H1 (cell line): Measurements from ENCODE around the gene CALM3. TPM values are rescaled to one million over a fixed set of nuclear protein-coding genes. Genes with fewer than 3 reads are reported as not detected.
A peak's percentile ranks its signal among the peaks of the same experiment; 100 is the strongest.

Experiments
- EP300 ChIP-seq, 2 experiments: IDR thresholded peaks; 1 replicate in 1 of 2; 2 replicates in 1 of 2; pipeline ENCODE4 v1.6.1; 2011 to 2012; ENCODE audit warnings: low read depth in 2 of 2, low read length in 2 of 2, mild to moderate bottlenecking in 2 of 2, borderline replicate concordance in 1 of 2, inconsistent platforms in 1 of 2, moderate library complexity in 1 of 2
- FOSL1 ChIP-seq: IDR thresholded peaks from 2 replicates; pipeline ENCODE4 v1.6.1; 2011; ENCODE audit warnings: mild to moderate bottlenecking, low read depth, low read length, moderate library complexity; ENCODE audit not compliant: insufficient read depth
- GTF2F1 ChIP-seq: IDR thresholded peaks from 2 replicates; pipeline ENCODE4 v1.6.1; 2012; ENCODE audit warnings: low read depth, low read length, improper control_type of control experiment, borderline replicate concordance
- JUND ChIP-seq: IDR thresholded peaks from 2 replicates; pipeline ENCODE4 v1.6.1; 2011; ENCODE audit warnings: mild to moderate bottlenecking, improper control_type of control experiment, low read length
- KDM1A ChIP-seq: fragments of 200-600, 300-600 bp; sonication (generic); IDR thresholded peaks from 2 replicates; pipeline ENCODE4 v1.7.1; 2016; ENCODE audit warnings: mild to moderate bottlenecking, low read length, borderline replicate concordance
- NANOG ChIP-seq: IDR thresholded peaks from 2 replicates; pipeline ENCODE4 v1.6.1; 2011; ENCODE audit warnings: low read length, low read depth, mild to moderate bottlenecking, inconsistent platforms; ENCODE audit not compliant: insufficient read depth, poor library complexity, severe bottlenecking
- POLR2A ChIP-seq, 2 experiments: IDR thresholded peaks; 1 replicate in 1 of 2; 2 replicates in 1 of 2; pipeline ENCODE4 v1.6.1; 2011; ENCODE audit warnings: low read depth in 2 of 2, low read length in 2 of 2, mild to moderate bottlenecking in 2 of 2; ENCODE audit errors: control extremely low read depth in 1 of 2
- RFX5 ChIP-seq: IDR thresholded peaks from 2 replicates; pipeline ENCODE4 v1.6.1; 2011; ENCODE audit warnings: low read depth, low read length, improper control_type of control experiment, borderline replicate concordance
- RXRA ChIP-seq: IDR thresholded peaks from 2 replicates; pipeline ENCODE4 v1.6.1; 2011; ENCODE audit warnings: low read depth, mild to moderate bottlenecking, low read length, moderate library complexity; ENCODE audit not compliant: insufficient read depth
- SAP30 ChIP-seq: fragments of 300-600 bp; sonication (generic); IDR thresholded peaks from 2 replicates; pipeline ENCODE4 v1.7.1; 2012; ENCODE audit warnings: low read length, moderate library complexity, mild to moderate bottlenecking, inconsistent platforms; ENCODE audit not compliant: insufficient read depth, insufficient replicate concordance
- SIX5 ChIP-seq: IDR thresholded peaks from 2 replicates; pipeline ENCODE4 v1.6.1; 2011; ENCODE audit warnings: mild to moderate bottlenecking, low read depth, low read length
- SRF ChIP-seq: IDR thresholded peaks from 2 replicates; pipeline ENCODE4 v1.6.1; 2011; ENCODE audit warnings: mild to moderate bottlenecking, low read depth, low read length, moderate library complexity
- TAF1 ChIP-seq: IDR thresholded peaks from 2 replicates; pipeline ENCODE4 v1.6.1; 2011; ENCODE audit warnings: mild to moderate bottlenecking, low read depth, low read length
- TBP ChIP-seq: IDR thresholded peaks from 2 replicates; pipeline ENCODE4 v1.6.1; 2011; ENCODE audit warnings: low read depth, low read length, improper control_type of control experiment
- ZNF274 ChIP-seq: IDR thresholded peaks from 2 replicates; pipeline ENCODE4 v1.7.0; 2012; ENCODE audit warnings: low read length, borderline replicate concordance; ENCODE audit errors: extremely low read depth
- polyA plus RNA-seq, 7 experiments: library from polyadenylated mRNA; depleted of rRNA in 3 of 7; stranded (reverse) in 5 of 7; unstranded in 2 of 7; fragments of >200 nt in 5 of 7; fragments of 200-250 nt in 2 of 7; gene quantifications; 1 replicate in 5 of 7; 2 replicates in 1 of 7; 4 replicates in 1 of 7; pipeline versions ENCODE4 v1.2.1 to v1.2.3, GENCODE V29; 2011 to 2013; ENCODE audit warnings: missing spikeins in 2 of 7, mixed read lengths in 2 of 7
- total RNA-seq: library from RNA; stranded (reverse); fragmentation: NEBNext Ultra II Directional; extraction: Animal tissue kit (Norgen Biotek cat#: 25700); gene quantifications from 2 replicates; pipeline ENCODE4 v1.2.1, GENCODE V29; 2021
- TF ChIP-seq, protein P1 (sequence below), 3 experiments: IDR thresholded peaks; 1 replicate in 2 of 3; 2 replicates in 1 of 3; pipeline versions ENCODE4 v1.5.1 to v1.6.1; 2011; ENCODE audit warnings: low read length in 3 of 3, mild to moderate bottlenecking in 3 of 3, inconsistent platforms in 2 of 3, low read depth in 1 of 3, moderate library complexity in 1 of 3; ENCODE audit not compliant: insufficient read depth in 1 of 3; ENCODE audit errors: control extremely low read depth in 1 of 3
- TF ChIP-seq, protein P2 (sequence below): IDR thresholded peaks from 2 replicates; pipeline ENCODE4 v1.6.1; 2012; ENCODE audit warnings: inconsistent platforms

CALM3 gene
- total and polyA plus RNA-seq, 2 of the 8 experiments (the other 6 are each of a cell fraction or from before 2014, with no cell fraction given) = 315 to 326 TPM

DNA sequence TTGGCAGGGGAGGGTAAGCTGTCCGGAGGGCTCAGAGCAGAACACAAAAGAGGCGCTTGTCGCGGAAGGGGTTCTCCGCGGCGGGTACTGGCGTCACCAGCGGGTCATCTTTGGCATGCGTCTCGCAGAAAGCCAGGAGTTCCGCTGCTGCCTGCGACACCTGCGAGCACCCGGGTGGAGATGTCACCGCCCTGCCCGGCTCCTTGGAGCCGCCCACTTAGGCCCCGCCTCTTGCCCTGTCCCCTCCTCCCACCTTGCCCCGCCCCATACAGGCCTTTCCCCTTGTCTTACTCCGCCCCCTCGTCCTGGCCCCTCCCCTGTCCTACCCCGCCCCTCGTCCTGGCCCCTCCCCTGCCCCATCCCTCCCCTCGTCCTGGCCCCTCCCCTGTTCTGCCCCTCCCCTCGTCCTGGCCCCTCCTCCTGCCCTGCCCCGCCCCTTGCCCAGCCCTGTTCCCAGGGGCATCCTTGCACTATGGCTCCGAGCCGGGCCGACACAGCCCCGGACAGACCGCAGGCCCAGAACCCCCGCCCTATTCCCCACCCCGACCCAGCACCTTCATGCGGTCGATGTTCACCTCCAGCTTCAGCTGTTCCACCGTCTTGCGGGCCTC is 33.0 kb downstream of the CALM3 start (continued):
- TF ChIP-seq, protein P1, sequence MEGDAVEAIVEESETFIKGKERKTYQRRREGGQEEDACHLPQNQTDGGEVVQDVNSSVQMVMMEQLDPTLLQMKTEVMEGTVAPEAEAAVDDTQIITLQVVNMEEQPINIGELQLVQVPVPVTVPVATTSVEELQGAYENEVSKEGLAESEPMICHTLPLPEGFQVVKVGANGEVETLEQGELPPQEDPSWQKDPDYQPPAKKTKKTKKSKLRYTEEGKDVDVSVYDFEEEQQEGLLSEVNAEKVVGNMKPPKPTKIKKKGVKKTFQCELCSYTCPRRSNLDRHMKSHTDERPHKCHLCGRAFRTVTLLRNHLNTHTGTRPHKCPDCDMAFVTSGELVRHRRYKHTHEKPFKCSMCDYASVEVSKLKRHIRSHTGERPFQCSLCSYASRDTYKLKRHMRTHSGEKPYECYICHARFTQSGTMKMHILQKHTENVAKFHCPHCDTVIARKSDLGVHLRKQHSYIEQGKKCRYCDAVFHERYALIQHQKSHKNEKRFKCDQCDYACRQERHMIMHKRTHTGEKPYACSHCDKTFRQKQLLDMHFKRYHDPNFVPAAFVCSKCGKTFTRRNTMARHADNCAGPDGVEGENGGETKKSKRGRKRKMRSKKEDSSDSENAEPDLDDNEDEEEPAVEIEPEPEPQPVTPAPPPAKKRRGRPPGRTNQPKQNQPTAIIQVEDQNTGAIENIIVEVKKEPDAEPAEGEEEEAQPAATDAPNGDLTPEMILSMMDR (IDR thresholded peaks at IDR 0.05; ENCODE audit: control extremely low read depth in 1 of 3, insufficient read depth in 1 of 3, low read depth in 1 of 3, low read length in 3 of 3) = no peak
- no peak for TF ChIP-seq SRF
- peak; percentile 39; the same call in 1 of the 2 replicates for TF ChIP-seq TAF1
- TF ChIP-seq FOSL1 = no peak
- TF ChIP-seq NANOG = no peak
- TF ChIP-seq JUND = no peak
- no peak for TF ChIP-seq KDM1A
- no peak for TF ChIP-seq TBP
- TF ChIP-seq RXRA = no peak
- no peak for TF ChIP-seq POLR2A (IDR thresholded peaks at IDR 0.05; ENCODE audit: control extremely low read depth in 1 of 2, low read depth in 2 of 2, low read length in 2 of 2)
- TF ChIP-seq, protein P2, sequence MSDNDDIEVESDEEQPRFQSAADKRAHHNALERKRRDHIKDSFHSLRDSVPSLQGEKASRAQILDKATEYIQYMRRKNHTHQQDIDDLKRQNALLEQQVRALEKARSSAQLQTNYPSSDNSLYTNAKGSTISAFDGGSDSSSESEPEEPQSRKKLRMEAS = 0 out of 2 replicates have a peak, but pooled peaks have one; percentile 12
- TF ChIP-seq GTF2F1 = no peak
- no peak for TF ChIP-seq ZNF274
- TF ChIP-seq SIX5 = no peak
- no peak for TF ChIP-seq RFX5
- TF ChIP-seq EP300 (IDR thresholded peaks at IDR 0.05; ENCODE audit: borderline replicate concordance in 1 of 2, low read depth in 2 of 2, low read length in 2 of 2) = no peak
- no peak for TF ChIP-seq SAP30
